ENCODE results near the gene LMBR1L. TPM values are rescaled to one million over a fixed set of nuclear protein-coding genes. Genes with fewer than 3 reads are reported as not detected.

Gene LMBR1L
- total RNA-seq, 1 donor from 2014 or later: 45.4 TPM

GRCh38 chr12:49089821-49090773, 20.6 kb downstream of the LMBR1L start:
- intact Hi-C loops (cut with micrococcal nuclease): loop anchor here (2.0 to 5.0 kb wide), 3 partner anchors 21 to 108 kb away; partner anchors contain the start of gene LMBR1L

DNA sequence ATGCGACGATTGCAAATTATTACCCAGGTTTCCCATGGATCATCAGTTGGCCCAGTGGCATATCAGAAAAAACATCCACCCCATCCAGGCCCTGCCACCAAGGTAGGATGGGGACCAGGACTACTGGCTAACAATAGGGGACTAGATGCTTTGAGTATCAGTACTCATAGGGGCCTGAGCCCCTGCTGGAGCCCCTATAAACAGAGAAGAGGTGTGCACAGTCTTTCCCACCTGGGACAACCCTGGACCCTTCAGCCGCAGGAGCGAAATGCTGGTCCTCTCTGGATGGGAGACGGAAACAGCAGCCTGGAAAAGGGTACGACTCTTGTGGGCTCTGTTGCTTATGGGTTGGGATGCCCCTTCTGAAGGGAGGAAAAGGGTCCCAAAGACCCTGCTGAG, 21.7 kb downstream of the LMBR1L start:
- intact Hi-C loops (cut with micrococcal nuclease): loop anchor here (1.0 to 2.0 kb wide), 4 partner anchors 22 to 146 kb away; partner anchors contain the start of gene LMBR1L

DNA sequence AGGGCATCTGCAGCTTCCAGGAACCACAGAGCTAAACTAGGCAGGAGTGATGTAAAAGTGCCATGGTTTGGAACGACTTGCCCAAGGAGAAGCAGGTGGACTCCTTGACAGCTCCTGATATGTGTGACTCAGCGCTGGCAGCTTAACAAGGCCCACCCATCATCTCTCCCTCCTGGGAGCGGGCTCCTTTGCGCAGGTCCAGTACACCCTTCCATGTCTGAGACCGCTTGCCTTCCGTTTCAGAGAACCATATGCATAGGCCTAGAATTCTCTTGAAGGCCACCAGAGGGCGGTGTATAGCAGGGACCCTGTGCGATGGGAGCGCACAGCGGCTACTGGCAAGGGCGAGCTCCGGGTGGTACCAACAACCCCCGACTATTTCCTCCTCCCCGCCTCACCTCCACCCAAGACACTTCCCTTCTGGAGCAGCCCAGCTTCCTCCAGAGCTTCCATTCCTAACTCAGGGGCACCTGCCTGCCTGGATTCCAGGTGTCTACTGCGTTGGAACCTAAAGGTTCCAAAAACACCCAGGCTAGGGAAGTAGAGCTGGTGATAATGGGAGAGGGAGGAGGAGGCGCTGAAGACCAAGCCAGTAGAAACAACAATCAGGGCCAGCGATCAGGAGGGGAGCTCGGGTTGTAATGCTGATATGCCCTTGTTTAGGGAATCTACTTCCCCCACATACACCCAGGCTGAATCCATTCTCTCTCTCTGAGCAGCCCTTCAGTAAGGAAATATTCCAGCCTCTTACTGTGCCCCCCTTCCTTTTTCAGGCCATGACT, 22.3 kb downstream of the LMBR1L start:
- intact Hi-C loops (cut with micrococcal nuclease): loop anchor here (1.0 to 2.0 kb wide), 4 partner anchors 22 to 147 kb away; partner anchors contain the start of gene LMBR1L

DNA sequence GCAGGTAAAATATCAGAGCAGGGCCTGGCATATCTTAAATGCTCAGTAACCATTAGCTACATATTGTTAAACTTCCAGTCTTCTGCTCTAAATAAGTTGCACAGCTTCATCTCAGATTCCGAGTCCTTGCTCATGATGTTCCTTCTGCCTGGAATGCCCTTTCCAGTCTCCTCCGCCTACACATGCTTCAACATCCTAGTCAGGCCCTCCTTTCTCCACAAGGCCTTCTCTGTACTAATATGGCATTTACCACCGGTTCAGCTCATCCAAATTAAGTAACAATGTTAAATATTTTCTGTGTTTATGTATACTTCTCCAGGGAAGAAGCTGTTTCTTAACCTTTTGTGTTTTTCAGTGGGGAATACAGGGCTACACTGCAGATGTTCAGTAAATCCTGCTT, 24.5 kb downstream of the LMBR1L start:
- intact Hi-C loops (cut with micrococcal nuclease): no loop called here

- intact Hi-C loops (cut with micrococcal nuclease): no loop called here
These were observed 26.2 kb downstream of the LMBR1L start for GRCh38 chr12:49084438-49084837.

DNA sequence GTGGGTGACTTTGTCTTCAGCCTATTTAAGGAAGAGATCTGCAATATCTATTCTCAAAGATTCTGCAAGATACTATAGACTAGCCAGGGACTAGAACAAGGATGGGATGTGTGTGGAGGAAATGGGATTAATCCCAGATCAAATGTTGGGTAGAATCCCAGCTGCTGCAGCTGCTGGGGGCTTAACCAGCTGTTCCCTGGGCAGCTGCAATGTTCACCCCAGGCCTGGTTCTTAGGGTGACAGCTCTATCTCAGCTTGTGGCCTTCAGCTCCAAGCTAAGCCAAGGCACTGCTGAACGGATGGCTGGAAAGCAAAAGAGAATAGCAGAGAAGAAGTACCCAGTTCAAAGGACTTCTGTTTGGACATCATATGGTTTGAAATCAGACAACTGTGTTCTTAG, 30.9 kb downstream of the LMBR1L start:
- intact Hi-C loops (cut with micrococcal nuclease): no loop called here

GRCh38 chr12:49070971-49071370, 39.7 kb downstream of the LMBR1L start:
- intact Hi-C loops (cut with micrococcal nuclease): loop anchor here (1.0 kb wide), 4 partner anchors 15 to 59 kb away; partner anchors contain the start of genes LMBR1L and PRKAG1

GRCh38 chr12:49069507-49070346, 40.9 kb downstream of the LMBR1L start, which contains the start of gene RHEBL1:
RHEBL1 (minus strand) TSS chr12:49069979; CDS start chr12:49069785, 194 bp downstream.
- intact Hi-C loops (cut with micrococcal nuclease): loop anchor here (1.0 to 10.0 kb wide), 6 partner anchors 9 to 195 kb away; partner anchors contain the start of genes KMT2D, LMBR1L, PRKAG1 and TUBA1C

GRCh38 chr12:49068879-49069506, 41.7 kb downstream of the LMBR1L start:
- intact Hi-C loops (cut with micrococcal nuclease): loop anchor here (1.0 to 10.0 kb wide), 2 partner anchors 9 to 196 kb away; partner anchors contain the start of genes KMT2D and TUBA1C

DNA sequence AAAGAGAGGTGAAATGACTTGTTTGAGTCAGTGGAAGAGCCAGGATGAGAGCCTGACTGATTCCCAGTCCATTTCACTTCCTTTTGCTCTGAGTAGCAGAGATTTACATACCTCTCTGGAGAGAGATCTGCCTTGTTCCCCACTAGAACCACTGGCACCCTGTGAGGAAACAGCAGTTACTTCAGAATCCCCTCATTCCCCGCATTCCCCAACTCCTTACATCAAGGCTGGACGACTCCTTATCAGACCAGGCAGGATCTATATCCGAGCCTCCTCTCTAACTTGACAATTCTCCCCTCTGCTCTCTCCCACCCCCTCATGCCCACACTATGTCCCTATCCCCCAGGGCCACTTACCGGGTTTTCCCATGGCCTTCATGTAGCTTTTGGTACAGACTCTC, 44.5 kb downstream of the LMBR1L start:
- intact Hi-C loops (cut with micrococcal nuclease): loop anchor here (10.0 kb wide), 1 partner anchor 199 kb away; the partner anchor contains the start of gene TUBA1C

- intact Hi-C loops (cut with micrococcal nuclease): loop anchor here (1.0 to 10.0 kb wide), 4 partner anchors 24 to 200 kb away; partner anchors contain the start of gene TUBA1C
These were observed 45.9 kb downstream of the LMBR1L start for GRCh38 chr12:49064767-49065152.

GRCh38 chr12:49061916-49062315, 48.7 kb downstream of the LMBR1L start:
- intact Hi-C loops (cut with micrococcal nuclease): loop anchor here (2.0 to 10.0 kb wide), 2 partner anchors 69 to 203 kb away; partner anchors contain the start of genes TUBA1B and TUBA1C

DNA sequence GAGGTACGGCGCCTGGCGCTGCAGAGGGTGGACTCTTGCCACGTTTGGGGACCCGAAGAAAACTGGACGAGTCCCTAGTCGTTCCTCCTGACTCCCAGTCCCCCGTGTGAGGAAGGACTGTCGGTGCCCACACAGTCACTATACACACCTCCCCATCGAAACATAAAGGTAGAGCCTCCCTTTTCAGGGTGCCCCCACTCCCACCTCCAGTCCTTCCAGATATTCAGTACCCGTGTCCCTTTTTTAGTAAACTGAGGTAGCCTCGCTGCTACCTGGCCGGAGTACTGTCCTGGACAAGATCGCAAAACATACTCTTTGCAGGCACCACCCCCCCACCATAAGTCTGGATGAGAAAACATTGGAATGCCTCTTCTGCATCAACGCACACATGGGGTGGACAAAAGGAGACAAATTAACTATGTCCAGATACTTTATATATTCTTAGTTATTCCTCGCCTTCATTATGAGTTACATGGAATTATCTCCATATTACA, 49.4 kb downstream of the LMBR1L start:
- intact Hi-C loops (cut with micrococcal nuclease): loop anchor here (2.0 to 10.0 kb wide), 2 partner anchors 70 to 204 kb away; partner anchors contain the start of genes TUBA1B and TUBA1C

DNA sequence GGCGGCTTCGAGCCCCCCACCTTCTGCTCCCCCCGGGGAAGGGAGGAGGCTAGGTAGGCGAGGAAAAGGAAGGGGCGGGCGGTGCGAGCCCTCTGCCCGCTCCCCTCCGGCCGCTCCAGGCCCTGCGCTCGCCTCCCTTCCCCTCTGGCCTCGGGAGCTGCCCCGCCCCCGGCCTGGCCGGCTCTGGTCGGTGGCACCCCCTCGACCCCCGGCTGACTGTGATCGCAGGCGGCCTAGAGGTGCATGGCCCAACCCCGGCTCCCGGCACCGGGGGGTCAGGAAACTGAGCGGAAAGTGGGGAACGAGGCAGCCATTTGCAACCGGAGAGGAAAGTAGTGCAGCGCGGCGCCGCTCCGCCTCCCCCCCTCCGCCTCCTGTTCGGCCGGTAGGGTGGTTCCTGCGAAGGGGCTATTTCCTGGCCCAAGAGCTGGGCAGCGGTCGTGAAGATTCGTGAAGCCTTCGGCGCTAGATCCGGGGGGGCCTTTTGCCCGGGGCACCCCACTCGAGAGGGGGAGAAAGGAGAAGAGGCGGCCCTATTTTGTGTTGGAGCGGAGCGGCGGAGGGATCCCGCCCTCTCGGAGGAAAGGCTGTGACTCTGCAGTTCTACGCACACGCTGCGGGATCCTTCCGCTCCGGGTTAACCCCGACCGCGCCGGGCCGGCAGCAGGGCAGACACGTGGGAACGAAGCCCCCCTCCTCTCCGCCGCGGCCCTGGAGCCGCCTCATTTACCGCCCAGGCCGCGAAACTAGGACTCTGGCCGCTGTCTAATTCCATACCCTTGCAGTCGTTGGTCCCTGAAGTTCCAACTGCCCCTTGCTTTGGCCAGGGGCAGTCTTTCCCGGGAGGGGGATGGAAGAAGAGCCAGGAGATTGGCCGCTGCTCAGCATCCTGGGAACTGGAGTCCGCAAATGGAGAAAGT, 50.1 kb downstream of the LMBR1L start, which contains the start of gene KMT2D:
TSS of gene KMT2D (minus strand) at position 558 of the 920 bp plus-strand sequence. CDS start 5,470 bp downstream, outside the sequence.
- intact Hi-C loops (cut with micrococcal nuclease): loop anchor here (1.0 to 10.0 kb wide), 5 partner anchors 9 to 263 kb away; partner anchors contain the start of genes RHEBL1, TROAP, TUBA1B and TUBA1C

- intact Hi-C loops (cut with micrococcal nuclease): loop anchor here (1.0 to 10.0 kb wide), 6 partner anchors 10 to 264 kb away; partner anchors contain the start of genes DDX23, RHEBL1, TROAP and TUBA1B
These were observed 51.1 kb downstream of the LMBR1L start for GRCh38 chr12:49059299-49060171.

DNA sequence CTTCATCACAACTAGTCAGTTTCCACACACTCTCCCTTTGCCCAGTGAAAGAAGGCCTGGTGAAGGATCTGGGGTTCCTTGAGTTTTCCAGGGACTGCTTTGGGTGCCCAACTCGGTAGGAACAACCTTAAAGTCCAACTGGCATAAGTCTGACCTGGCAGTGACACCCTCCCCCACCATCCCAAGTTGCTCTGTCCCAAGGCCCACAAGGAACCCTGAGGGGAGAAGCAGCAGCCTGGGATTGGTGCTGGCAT, 51.7 kb downstream of the LMBR1L start:
- intact Hi-C loops (cut with micrococcal nuclease): loop anchor here (5.0 kb wide), 1 partner anchor 207 kb away; the partner anchor contains the start of gene DDX23

Data from T-helper 2 cell treated with Interferon-gamma antibody and Interleukin-4, amounts not matched to agents 100 ng/mL and 5 ng/mL, for 36 hours (primary cell).